ENCODE measurements around the gene MNX1. TPM values are rescaled to one million over a fixed set of nuclear protein-coding genes. Genes with fewer than 3 reads are reported as not detected.
A peak's percentile ranks its signal among the peaks of the same experiment; 100 is the strongest.

Gene MNX1
- total and polyA plus RNA-seq, 2 of the 4 experiments (the other 2 are of a cell fraction): not detected

GRCh38 chr7:157000741-157001653, 9.5 kb downstream of the MNX1 start:
- Histone ChIP-seq H3K18ac (ENCODE audit: low read depth, low read length) (no peak overlapping the region), H3K4me1 (ENCODE audit: control insufficient read depth, insufficient read depth, low read length) (no peaks in the 10 kb centered on the region), H3K27ac (ENCODE audit: insufficient read depth, low read length) (no peak overlapping the region), H3K4me3 (ENCODE audit: insufficient read depth, low read depth, low read length) (no peak overlapping the region), H4K20me1 (ENCODE audit: insufficient read depth, low read length) (no peaks in the 10 kb centered on the region; the same call in 1 of the 2 replicates), H2BK20ac (ENCODE audit: low read depth, low read length) (no peak overlapping the region), H3K56ac (ENCODE audit: extremely low read depth, insufficient read depth, low read length) (no peak overlapping the region), H4K8ac (ENCODE audit: low read depth in 2 of 2, low read length in 2 of 2) (no peak overlapping the region), H4K5ac (ENCODE audit: low read depth, low read length) (no peak overlapping the region), H3K9ac (ENCODE audit: low read depth, low read length) (no peak overlapping the region), H2BK15ac (ENCODE audit: low read depth, low read length) (no peak overlapping the region), H4K91ac (ENCODE audit: insufficient read depth, low read depth, low read length) (no peak overlapping the region), H3K14ac (replicated peaks; ENCODE audit: low read depth, low read length) (no peak overlapping the region), H3K4ac (ENCODE audit: low read depth, low read length) (no peak overlapping the region), H2AK9ac (replicated peaks; ENCODE audit: low read depth, low read length, poor library complexity) (no peak overlapping the region), H2AFZ (replicated peaks; ENCODE audit: low read length, poor library complexity) (no peak overlapping the region), H3K9me3 (ENCODE audit: control insufficient read depth, insufficient read depth, low read length) (peaks cover 17% of the 10 kb centered on the region), H2BK120ac (ENCODE audit: low read depth, low read length) (no peak overlapping the region), H3K36me3 (ENCODE audit: control insufficient read depth, insufficient read depth, low read length) (no peaks in the 10 kb centered on the region), H3K9me1 (ENCODE audit: insufficient read depth, low read length) (no peaks in the 10 kb centered on the region), H2BK5ac (ENCODE audit: low read depth, low read length, poor library complexity, severe bottlenecking) (no peak overlapping the region), H3K4me2 (ENCODE audit: low read depth, low read length) (0 out of 2 replicates have a peak overlapping the region, but pooled peaks have one; percentile 59), H2AK5ac (ENCODE audit: low read depth, low read length) (no peak overlapping the region), H3K27me3 (ENCODE audit: control insufficient read depth, insufficient read depth, low read length) (peaks cover 91% of the 10 kb centered on the region), H3K23ac (ENCODE audit: low read depth, low read length) (no peak overlapping the region), H3K79me1 (ENCODE audit: low read depth in 1 of 2, low read length in 2 of 2) (no peaks in the 10 kb centered on the region)
- TF ChIP-seq RFX5 (IDR thresholded peaks at IDR 0.05; ENCODE audit: low read depth, low read length) (no peak), BHLHE40 (IDR thresholded peaks at IDR 0.05; ENCODE audit: low read depth, low read length) (no peak), POLR2A (IDR thresholded peaks at IDR 0.05; ENCODE audit: low read depth, low read length) (no peak)
- ChIA-PET POLR2A (ENCODE audit: unreplicated experiment) (no interaction called here), CTCF (no interaction called here)
- WGBS, 2 experiments (ENCODE audit: extremely low coverage in 2 of 2, insufficient read length in 1 of 2): 0% methylated on average over 1 of the region's 25 CpGs; no CpG with 5 or more reads in 1 of the 2 experiments
- intact Hi-C loops (cut with micrococcal nuclease) (no loop called here), dilution Hi-C loops (cut with HindIII; ENCODE audit: low sequenced_read_pairs, unreplicated experiment) (no loop called here), in situ Hi-C loops (cut with MboI; ENCODE audit: low sequenced_read_pairs) (no loop called here)
- DNase-seq (no peak), ATAC-seq (ENCODE audit: low read depth) (no peak)
- no TSS peak for BruUV-seq (replicated peaks)

Data from IMR-90 (cell line).